ES-I3 (cell line): ENCODE measurements around the gene MGRN1.

Experiments
- H3K36me3 ChIP-seq: 2 replicates; pipeline ENCODE4 v1.6.1; 2013; ENCODE audit warnings: mild to moderate bottlenecking, low read length, control low read depth, moderate library complexity; ENCODE audit not compliant: insufficient read depth
- H3K4me1 ChIP-seq: 2 replicates; pipeline ENCODE4 v1.6.1; 2013; ENCODE audit warnings: mild to moderate bottlenecking, control low read depth, low read length; ENCODE audit not compliant: insufficient read depth
- H3K9ac ChIP-seq: 2 replicates; pipeline ENCODE4 v1.6.1; 2013; ENCODE audit warnings: low read depth, mild to moderate bottlenecking, low read length, moderate library complexity
- H3K9me3 ChIP-seq: 2 replicates; pipeline ENCODE4 v1.6.1; 2013; ENCODE audit warnings: mild to moderate bottlenecking, low read length, moderate library complexity; ENCODE audit not compliant: control insufficient read depth, insufficient read depth

Gene MGRN1

DNA sequence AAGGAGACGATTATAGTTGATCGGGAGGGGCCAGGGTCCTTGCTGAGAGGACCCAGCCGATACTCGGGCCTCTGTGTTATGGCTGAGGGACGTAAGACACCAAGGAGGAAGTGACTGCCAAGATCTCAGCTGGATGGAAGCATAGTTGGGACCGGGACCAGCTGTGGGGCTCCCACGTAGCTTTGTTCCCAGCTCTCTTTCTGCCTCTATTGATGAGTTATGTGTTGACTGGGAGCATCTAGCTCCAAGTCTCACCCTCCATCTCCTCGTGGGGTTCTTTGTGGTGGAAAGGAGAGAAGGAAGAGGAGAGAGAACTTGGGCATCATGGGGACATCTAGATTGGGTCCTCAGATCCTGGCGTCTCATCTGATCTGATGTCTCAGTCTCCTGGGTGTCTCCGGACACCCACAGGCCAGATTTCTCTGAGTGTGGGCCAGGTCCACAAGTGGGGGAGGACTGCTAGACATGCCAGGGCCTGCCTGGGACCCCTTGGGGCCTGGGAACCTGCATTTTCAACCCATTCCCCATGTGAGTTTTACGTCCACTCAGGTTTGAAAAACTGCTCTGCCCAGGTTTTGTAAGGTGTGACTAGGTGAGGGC is 1.0 kb downstream of the MGRN1 start:
- Histone ChIP-seq H3K9me3 (no peaks in the 10 kb centered on the region), H3K36me3 (no peaks in the 10 kb centered on the region; the same call in 1 of the 2 replicates), H3K9ac (peak overlapping the region; percentile 80), H3K4me1 (0 out of 2 replicates have a peak, but pooled peaks cover 8% of the 10 kb centered on the region)

DNA sequence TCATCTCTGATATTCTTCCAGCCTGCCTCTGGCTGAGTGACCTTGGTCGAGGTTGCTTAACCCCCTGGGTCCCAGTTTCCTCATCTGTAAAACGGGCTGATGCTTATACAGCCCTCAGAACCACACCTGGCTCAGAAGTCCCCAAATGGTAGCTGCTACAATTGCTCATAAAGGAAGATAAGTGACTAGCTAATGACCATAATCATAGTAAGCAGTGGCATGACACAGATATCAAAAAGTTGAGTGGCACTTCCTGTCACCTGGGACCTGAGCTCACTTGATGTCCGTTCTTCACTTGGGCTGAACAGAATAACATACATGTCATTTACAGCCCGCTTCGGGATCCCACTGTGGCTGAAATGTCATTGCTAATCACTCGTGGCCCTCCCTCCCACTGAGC is 1.8 kb downstream of the MGRN1 start:
- peak overlapping the region; percentile 80; the same call in 1 of the 2 replicates for H3K9ac ChIP-seq
- 0 out of 2 replicates have a peak, but pooled peaks cover 8% of the 10 kb centered on the region for H3K4me1 ChIP-seq
- H3K9me3 ChIP-seq, result no peaks in the 10 kb centered on the region
- H3K36me3 ChIP-seq, result no peaks in the 10 kb centered on the region; the same call in 1 of the 2 replicates

DNA sequence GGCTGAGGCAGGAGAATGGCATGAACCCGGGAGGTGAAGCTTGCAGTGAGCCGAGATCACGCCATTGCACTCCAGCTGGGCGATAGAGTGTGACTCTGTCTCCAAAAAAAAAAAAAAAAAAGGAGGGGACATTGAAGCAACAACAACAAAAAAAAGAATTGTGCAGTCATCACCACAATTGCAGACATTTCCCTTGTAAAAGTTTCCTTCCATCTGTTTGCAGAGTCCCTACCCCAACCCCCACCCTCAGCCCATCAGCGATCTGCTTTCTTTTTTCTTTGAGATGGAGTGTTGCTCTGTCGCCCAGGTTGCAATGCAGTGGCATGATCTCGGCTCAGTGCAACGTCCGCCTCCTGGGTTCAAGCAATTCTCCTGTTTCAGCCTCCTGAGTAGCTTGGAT is 3.7 kb downstream of the MGRN1 start:
- 0 out of 2 replicates have a peak, but pooled peaks cover 8% of the 10 kb centered on the region for H3K4me1 ChIP-seq
- no peak overlapping the region for H3K9ac ChIP-seq
- no peaks in the 10 kb centered on the region; the same call in 1 of the 2 replicates for H3K36me3 ChIP-seq
- no peaks in the 10 kb centered on the region for H3K9me3 ChIP-seq

DNA sequence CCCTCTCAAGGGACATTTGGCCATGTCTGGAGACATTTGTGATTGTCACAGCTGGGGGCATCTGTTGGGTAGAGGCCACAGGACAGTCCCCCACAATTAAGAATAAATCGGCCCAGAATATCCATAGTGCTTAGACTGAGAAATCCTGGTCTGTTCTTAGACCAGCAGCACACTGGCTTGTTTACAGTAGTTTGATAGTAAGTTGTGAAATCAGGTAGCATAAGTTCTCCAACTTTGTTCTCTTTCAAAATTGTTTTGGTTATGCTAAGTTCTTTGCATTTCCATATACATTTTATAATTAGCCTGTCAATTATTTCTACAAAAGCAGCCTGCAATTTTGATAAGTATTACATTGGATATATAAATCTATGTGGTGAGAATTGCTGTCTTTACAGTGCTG is 6.8 kb downstream of the MGRN1 start:
- no peaks in the 10 kb centered on the region for H3K9me3 ChIP-seq
- H3K4me1 ChIP-seq, result 0 out of 2 replicates have a peak, but pooled peaks cover 2% of the 10 kb centered on the region
- H3K9ac ChIP-seq, result no peak overlapping the region
- H3K36me3 ChIP-seq, result no peaks in the 10 kb centered on the region; the same call in none of the 2 replicates

DNA sequence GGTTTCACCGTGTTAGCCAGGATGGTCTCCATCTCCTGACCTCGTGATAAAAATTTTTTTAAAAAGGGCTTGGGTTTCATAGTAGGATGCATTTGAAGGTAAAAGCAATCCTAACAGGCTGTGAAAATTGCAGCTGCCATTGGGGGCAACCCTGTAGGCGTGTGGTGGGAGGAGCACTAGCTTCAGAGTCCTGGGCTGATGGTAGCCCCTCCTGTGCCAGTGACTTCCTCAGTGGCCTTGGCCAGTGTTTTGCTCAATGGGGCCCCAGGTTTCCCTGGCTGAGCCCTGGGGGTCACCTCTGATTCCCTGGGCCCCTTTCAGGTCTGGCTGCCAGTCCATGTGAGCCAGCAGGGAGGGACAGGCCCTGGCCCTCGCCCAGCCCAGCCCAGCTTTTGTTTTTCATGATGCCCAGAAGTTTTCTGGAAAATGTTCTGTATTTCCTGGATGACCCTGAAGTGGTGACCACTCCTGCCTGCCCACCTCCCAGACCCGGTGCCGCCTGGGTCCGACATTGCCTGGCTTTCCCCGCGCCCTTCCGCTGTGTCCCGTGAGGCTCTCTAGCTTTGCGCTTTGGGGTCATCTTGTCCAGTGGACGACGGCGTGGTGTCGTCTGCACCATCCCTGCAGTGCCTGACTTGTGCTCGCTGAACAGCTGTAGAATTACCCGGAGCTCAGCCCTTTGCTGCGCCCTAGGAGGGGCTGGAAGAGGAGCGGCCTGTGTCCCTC is 9.4 kb downstream of the MGRN1 start:
- Histone ChIP-seq H3K36me3 (no peaks in the 10 kb centered on the region; the same call in 1 of the 2 replicates), H3K4me1 (no peaks in the 10 kb centered on the region), H3K9ac (no peak overlapping the region)

DNA sequence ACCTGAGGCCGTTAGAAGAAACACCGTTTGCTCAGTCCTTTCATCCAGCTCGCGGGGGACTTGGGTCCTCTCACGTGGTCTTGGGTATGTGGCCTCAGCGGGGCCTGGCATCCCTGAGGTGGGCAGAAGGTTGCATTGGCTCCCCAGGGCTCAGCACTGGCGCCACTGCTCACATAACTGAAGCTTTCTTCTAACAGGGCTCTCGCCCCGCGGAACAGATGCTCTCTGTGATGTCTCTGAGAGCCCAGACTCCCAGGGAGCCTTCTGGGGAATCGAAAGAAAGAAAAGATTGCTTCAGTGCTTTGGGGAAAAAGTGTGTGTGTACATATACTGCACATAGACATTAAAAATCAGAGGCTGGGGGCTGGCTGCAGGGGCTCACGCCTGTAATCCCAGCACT is 10.1 kb downstream of the MGRN1 start:
- Histone ChIP-seq H3K9ac (no peak overlapping the region), H3K4me1 (no peaks in the 10 kb centered on the region), H3K9me3 (no peaks in the 10 kb centered on the region), H3K36me3 (no peaks in the 10 kb centered on the region; the same call in 1 of the 2 replicates)

More for the DNA sequence above, 9.4 kb downstream of the MGRN1 start:
- H3K9me3 ChIP-seq, result no peaks in the 10 kb centered on the region

DNA sequence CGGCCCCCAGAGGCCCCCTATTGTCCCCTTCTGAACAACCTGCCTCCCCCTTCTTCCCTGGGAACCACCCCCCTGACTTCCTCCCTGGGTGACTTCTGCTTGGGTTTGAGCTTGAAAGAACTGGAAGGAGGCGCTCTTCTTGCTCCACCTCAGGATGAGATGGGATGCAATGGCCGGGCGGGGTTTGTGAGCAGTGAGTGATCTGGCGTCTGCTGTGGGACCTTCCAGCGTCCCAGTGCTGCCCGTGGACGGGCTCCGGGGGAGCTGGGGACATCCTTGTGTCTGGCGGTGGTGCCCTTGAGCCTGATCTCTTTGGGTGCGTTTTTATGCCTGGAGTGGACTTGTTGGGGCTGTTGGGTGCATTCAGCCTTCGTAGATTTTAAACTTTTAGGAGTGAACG is 11.6 kb downstream of the MGRN1 start:
- Histone ChIP-seq H3K4me1 (no peaks in the 10 kb centered on the region), H3K9me3 (no peaks in the 10 kb centered on the region), H3K36me3 (no peaks in the 10 kb centered on the region; the same call in 1 of the 2 replicates), H3K9ac (no peak overlapping the region)

DNA sequence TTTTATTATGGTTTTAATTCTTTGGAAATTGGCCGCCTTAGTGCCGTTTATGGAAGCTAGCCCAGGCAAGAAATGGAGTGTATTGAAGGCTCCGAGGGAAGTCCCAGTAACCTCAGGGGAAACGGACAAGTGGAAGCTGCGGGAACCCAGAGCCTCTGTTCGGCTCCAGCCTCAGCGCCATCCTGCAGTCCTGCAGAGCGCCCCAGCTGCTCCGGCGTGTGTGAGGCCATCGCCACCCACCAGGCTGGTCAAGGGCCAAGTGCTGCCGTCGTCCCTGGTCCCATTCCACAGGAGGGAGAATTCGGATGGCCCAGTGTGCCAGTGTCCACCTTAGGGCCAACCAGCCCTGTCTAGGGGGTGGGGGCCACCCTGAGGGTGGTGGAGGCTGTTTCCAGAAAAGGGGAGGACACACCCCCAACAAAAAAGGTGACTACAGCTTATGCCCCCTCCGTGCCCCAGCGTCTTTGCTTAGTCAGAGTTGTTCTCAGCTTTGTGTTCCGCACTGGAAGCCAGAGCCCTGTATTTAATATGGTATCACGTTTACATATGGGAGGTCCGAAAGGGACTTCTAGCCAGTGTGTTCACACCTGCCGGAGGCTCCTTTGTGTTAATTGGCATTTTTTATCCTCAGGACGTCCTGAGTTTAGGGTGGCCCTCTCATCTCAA is 13.0 kb downstream of the MGRN1 start:
- no peaks in the 10 kb centered on the region for H3K4me1 ChIP-seq
- H3K9ac ChIP-seq, result no peak overlapping the region
- H3K9me3 ChIP-seq, result no peaks in the 10 kb centered on the region
- H3K36me3 ChIP-seq, result no peaks in the 10 kb centered on the region; the same call in 1 of the 2 replicates

DNA sequence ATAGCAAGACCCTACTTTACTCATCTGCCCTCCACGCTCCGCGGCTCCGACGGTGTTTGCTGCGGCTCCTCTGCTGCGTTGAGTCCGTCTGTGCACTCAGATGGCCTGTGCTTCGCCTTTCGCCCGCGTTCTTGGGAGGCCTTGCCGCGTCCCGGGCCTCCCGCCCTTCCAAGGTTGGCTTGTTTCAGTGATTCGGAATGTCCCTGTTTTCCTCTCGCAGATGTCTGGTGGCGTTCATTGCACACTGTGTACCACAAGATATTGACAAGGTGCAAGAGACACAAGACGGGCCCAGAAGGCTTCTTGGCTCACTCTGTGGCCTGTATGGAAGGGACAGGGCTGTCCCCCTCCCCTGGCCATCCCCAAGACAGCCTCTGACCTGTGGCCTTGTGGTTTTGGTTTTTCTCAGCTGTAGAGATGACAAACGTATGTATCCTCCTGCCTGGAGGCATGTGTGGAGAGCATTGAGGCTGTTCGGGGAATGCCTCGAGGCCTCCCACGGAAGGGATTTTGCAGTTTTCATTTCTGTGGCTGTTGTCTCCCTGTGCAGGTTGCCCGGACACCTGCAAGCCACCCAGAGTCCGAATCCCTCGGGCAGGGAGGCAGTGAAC is 15.4 kb downstream of the MGRN1 start:
- H3K4me1 ChIP-seq, result no peaks in the 10 kb centered on the region

DNA sequence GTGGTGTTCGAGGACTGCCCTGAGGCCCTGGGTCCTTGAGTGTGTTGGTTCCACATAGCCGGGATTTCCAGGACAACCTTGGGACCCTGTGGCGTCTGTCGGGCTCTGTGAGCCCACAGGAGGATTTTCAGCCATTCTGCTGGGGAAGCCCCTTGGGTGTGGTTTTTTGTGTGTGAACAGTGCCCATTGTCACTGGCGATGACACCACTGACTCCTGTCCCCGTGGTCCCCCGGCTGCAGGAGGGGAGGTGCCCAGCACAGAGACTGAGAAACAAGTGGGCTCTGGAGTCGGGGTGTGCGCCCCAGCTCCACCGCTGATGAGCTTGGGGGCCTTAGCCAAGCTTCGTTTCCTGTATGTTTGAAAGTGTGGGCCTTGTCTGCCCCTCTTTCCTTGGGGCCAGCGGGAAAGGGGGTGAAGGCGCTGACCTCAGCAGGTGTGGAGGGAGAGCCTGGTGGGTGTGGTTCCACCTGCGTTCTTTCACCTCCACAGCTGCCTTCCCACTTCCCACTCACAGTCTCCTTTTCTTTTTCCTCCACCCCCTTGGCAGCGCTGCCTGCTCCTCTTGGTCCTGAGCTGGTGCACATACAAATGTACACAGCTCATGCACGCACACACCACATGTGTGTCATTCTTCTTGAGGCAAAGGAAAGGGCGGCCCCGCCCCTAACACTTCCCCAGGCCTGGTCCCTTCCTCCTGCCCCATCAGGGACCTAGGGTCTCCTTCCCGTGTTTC is 16.1 kb downstream of the MGRN1 start:
- H3K9me3 ChIP-seq, result no peaks in the 10 kb centered on the region
- no peaks in the 10 kb centered on the region for H3K4me1 ChIP-seq
- H3K36me3 ChIP-seq, result no peaks in the 10 kb centered on the region; the same call in 1 of the 2 replicates
- no peak overlapping the region for H3K9ac ChIP-seq

More for the DNA sequence above, 15.4 kb downstream of the MGRN1 start:
- H3K9ac ChIP-seq, result no peak overlapping the region
- no peaks in the 10 kb centered on the region for H3K9me3 ChIP-seq
- no peaks in the 10 kb centered on the region; the same call in 1 of the 2 replicates for H3K36me3 ChIP-seq

DNA sequence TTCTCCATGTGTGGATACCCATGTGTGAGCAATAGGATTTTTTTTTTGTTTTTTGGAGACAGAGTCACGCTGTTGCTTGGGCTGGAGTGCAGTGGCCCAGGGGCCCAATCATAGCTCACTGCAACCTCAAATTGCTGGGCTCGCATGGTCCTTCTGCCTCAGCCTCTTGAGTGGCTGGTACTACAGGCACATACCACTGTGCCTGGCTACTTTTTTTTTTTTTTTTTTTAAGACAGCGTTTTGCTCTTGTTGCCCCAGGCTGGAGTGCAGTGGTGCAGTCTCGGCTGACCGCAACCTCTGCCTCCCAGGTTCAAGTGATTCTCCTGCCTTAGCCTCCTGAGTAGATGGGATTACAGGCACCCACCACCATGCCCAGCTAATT is 16.7 kb downstream of the MGRN1 start:
- Histone ChIP-seq H3K4me1 (no peaks in the 10 kb centered on the region), H3K36me3 (no peaks in the 10 kb centered on the region; the same call in 1 of the 2 replicates), H3K9me3 (no peaks in the 10 kb centered on the region), H3K9ac (no peak overlapping the region)

DNA sequence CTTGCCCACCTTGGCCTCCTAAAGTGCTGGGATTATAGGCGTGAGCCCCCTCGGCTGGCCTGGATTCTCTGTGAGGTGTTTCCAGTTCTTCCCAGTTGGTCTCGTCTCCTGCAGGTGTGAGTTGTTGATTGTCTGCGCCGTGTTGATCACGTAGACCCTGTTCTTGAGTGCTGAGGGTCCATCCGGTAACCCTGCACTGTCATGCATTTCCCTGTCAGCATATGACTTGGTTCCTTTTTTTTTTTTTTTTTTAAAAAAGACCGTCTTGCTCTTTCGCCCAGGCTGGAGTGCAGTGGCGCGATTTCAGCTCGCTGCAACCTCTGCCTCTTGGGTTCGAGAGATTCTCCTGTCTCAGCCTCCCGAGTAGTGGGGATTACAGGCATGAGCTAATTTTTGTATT is 17.3 kb downstream of the MGRN1 start:
- Histone ChIP-seq H3K9ac (no peak overlapping the region), H3K4me1 (no peaks in the 10 kb centered on the region), H3K36me3 (no peaks in the 10 kb centered on the region), H3K9me3 (no peaks in the 10 kb centered on the region)

DNA sequence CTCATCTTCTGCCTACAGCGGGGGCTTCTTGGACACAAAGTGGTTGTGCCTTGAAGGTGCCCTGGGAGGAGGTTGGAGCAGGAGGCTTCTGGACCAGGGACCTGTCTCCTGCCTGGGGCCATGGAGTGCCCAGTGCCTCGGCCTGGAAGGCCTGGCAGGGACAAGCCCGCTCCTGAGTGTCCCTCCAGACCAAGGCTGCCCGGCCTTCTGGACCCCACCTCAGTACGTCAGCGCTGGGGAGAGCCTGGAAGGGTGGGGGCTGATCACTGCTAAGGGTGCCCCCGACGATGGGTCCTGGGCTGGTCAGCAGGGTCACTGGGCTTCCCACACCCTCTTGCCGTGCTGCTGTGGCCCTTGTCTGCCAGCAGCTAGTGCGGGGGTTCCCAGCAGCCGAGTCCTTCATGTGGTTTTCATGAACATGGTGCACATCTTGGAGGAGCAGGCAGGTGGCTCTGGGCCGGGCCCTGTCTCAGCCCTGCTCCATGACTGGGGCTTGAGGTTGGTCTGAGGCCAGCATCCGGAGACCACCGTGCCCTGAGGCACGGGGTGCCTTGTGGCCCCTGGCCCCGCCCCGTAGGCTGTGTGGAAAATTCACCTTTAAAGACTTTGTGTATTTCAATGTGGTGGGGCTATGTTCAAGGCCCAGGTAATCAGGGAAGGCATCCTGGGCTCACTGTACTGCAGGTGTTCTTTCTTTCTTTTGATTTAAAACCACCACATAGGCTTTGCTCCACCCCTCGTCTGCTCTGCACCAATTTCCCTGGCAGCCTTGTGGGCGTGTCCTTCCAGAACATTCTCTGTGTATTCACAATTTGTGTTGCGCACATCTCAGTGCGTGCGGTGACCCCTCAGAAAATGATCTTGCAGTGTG is 22.4 kb downstream of the MGRN1 start:
- Histone ChIP-seq H3K36me3 (no peaks in the 10 kb centered on the region; the same call in 1 of the 2 replicates), H3K9me3 (no peaks in the 10 kb centered on the region), H3K4me1 (no peaks in the 10 kb centered on the region), H3K9ac (no peak overlapping the region)
